ENCODE data around the gene RIN2.
"Not testable (repeated sequence)": the region's sequence is repeated elsewhere in the genome, so short reads cannot be mapped to it uniquely, and the experiment has no call there.

RIN2 gene

GRCh38 chr20:19748681-19749080 is 9.4 kb upstream of the RIN2 start:
- H3K4me1 Mint-ChIP-seq (ENCODE audit: low read depth) = no peaks in the 10 kb centered on the region
- H3K27ac Mint-ChIP-seq = no peak overlapping the region
- H3K27me3 Mint-ChIP-seq = peaks cover 7% of the 10 kb centered on the region
- H3K9me3 Mint-ChIP-seq (ENCODE audit: low read depth) = peaks cover 5% of the 10 kb centered on the region
- H3K36me3 Mint-ChIP-seq = no peaks in the 10 kb centered on the region
- no peak overlapping the region for H3K4me3 Mint-ChIP-seq

- Mint-ChIP-seq H3K27ac (no peak overlapping the region), H3K4me1 (ENCODE audit: low read depth) (no peaks in the 10 kb centered on the region), H3K36me3 (no peaks in the 10 kb centered on the region), H3K9me3 (ENCODE audit: low read depth) (peaks cover 5% of the 10 kb centered on the region), H3K4me3 (no peak overlapping the region), H3K27me3 (peaks cover 9% of the 10 kb centered on the region)
Measured at GRCh38 chr20:19749618-19750071, 8.4 kb upstream of the RIN2 start.

GRCh38 chr20:19750101-19750606 is 7.9 kb upstream of the RIN2 start:
- Mint-ChIP-seq H3K27me3 (peaks cover 9% of the 10 kb centered on the region), H3K27ac (no peak overlapping the region), H3K36me3 (no peaks in the 10 kb centered on the region), H3K9me3 (ENCODE audit: low read depth) (peaks cover 5% of the 10 kb centered on the region), H3K4me3 (no peak overlapping the region), H3K4me1 (ENCODE audit: low read depth) (no peaks in the 10 kb centered on the region)

GRCh38 chr20:19750907-19751636 is 7.0 kb upstream of the RIN2 start:
- peaks cover 5% of the 10 kb centered on the region for H3K9me3 Mint-ChIP-seq (ENCODE audit: low read depth)
- no peak overlapping the region for H3K4me3 Mint-ChIP-seq
- no peaks in the 10 kb centered on the region for H3K36me3 Mint-ChIP-seq
- H3K27me3 Mint-ChIP-seq = peaks cover 7% of the 10 kb centered on the region
- H3K4me1 Mint-ChIP-seq (ENCODE audit: low read depth) = no peaks in the 10 kb centered on the region
- no peak overlapping the region for H3K27ac Mint-ChIP-seq

GRCh38 chr20:19754201-19754600 is 3.9 kb upstream of the RIN2 start:
- not testable (repeated sequence) for H3K27ac Mint-ChIP-seq; H3K36me3 Mint-ChIP-seq; H3K4me1 Mint-ChIP-seq (ENCODE audit: low read depth); H3K9me3 Mint-ChIP-seq (ENCODE audit: low read depth); H3K4me3 Mint-ChIP-seq
- H3K27me3 Mint-ChIP-seq = peaks cover 14% of the 10 kb centered on the region

- Mint-ChIP-seq H3K36me3 (no peaks in the 10 kb centered on the region), H3K4me3 (no peak overlapping the region), H3K9me3 (ENCODE audit: low read depth) (no peaks in the 10 kb centered on the region), H3K4me1 (ENCODE audit: low read depth) (peaks cover 3% of the 10 kb centered on the region), H3K27ac (no peak overlapping the region), H3K27me3 (peaks cover 18% of the 10 kb centered on the region)
Measured at GRCh38 chr20:19756761-19757486, 1.1 kb upstream of the RIN2 start.

GRCh38 chr20:19757487-19758132 is 448 bp upstream of the RIN2 start:
- no peaks in the 10 kb centered on the region for H3K36me3 Mint-ChIP-seq
- H3K4me1 Mint-ChIP-seq (ENCODE audit: low read depth) = peaks cover 3% of the 10 kb centered on the region
- H3K9me3 Mint-ChIP-seq (ENCODE audit: low read depth) = no peaks in the 10 kb centered on the region
- H3K27ac Mint-ChIP-seq = no peak overlapping the region
- H3K4me3 Mint-ChIP-seq = no peak overlapping the region
- peaks cover 18% of the 10 kb centered on the region for H3K27me3 Mint-ChIP-seq

- no peaks in the 10 kb centered on the region for H3K9me3 Mint-ChIP-seq (ENCODE audit: low read depth)
- no peak overlapping the region for H3K27ac Mint-ChIP-seq
- peaks cover 3% of the 10 kb centered on the region for H3K4me1 Mint-ChIP-seq (ENCODE audit: low read depth)
- H3K36me3 Mint-ChIP-seq = no peaks in the 10 kb centered on the region
- no peak overlapping the region for H3K4me3 Mint-ChIP-seq
- peaks cover 15% of the 10 kb centered on the region for H3K27me3 Mint-ChIP-seq
Measured at GRCh38 chr20:19758501-19759331, 658 bp downstream of the RIN2 start.

- peaks cover 3% of the 10 kb centered on the region for H3K4me1 Mint-ChIP-seq (ENCODE audit: low read depth)
- no peaks in the 10 kb centered on the region for H3K36me3 Mint-ChIP-seq
- no peak overlapping the region for H3K27ac Mint-ChIP-seq
- H3K9me3 Mint-ChIP-seq (ENCODE audit: low read depth) = no peaks in the 10 kb centered on the region
- peaks cover 12% of the 10 kb centered on the region for H3K27me3 Mint-ChIP-seq
- H3K4me3 Mint-ChIP-seq = no peak overlapping the region
Measured at GRCh38 chr20:19760371-19760721, 2.3 kb downstream of the RIN2 start.

GRCh38 chr20:19761326-19761725 is 3.3 kb downstream of the RIN2 start:
- Mint-ChIP-seq H3K27me3 (peaks cover 15% of the 10 kb centered on the region), H3K9me3 (ENCODE audit: low read depth) (no peaks in the 10 kb centered on the region), H3K27ac (no peak overlapping the region), H3K4me1 (ENCODE audit: low read depth) (peaks cover 3% of the 10 kb centered on the region), H3K4me3 (no peak overlapping the region), H3K36me3 (no peaks in the 10 kb centered on the region)

GRCh38 chr20:19761841-19762240 is 3.8 kb downstream of the RIN2 start:
- H3K36me3 Mint-ChIP-seq = no peaks in the 10 kb centered on the region
- H3K4me1 Mint-ChIP-seq (ENCODE audit: low read depth) = peaks cover 3% of the 10 kb centered on the region
- peaks cover 13% of the 10 kb centered on the region for H3K27me3 Mint-ChIP-seq
- no peak overlapping the region for H3K27ac Mint-ChIP-seq
- H3K4me3 Mint-ChIP-seq = no peak overlapping the region
- no peaks in the 10 kb centered on the region for H3K9me3 Mint-ChIP-seq (ENCODE audit: low read depth)

- H3K4me3 Mint-ChIP-seq = no peak overlapping the region
- no peaks in the 10 kb centered on the region for H3K36me3 Mint-ChIP-seq
- H3K27ac Mint-ChIP-seq = no peak overlapping the region
- H3K9me3 Mint-ChIP-seq (ENCODE audit: low read depth) = no peaks in the 10 kb centered on the region
- peaks cover 9% of the 10 kb centered on the region for H3K27me3 Mint-ChIP-seq
- no peaks in the 10 kb centered on the region for H3K4me1 Mint-ChIP-seq (ENCODE audit: low read depth)
Measured at GRCh38 chr20:19764207-19764606, 6.1 kb downstream of the RIN2 start.

- no peaks in the 10 kb centered on the region for H3K36me3 Mint-ChIP-seq
Measured at GRCh38 chr20:19765266-19765665, 7.2 kb downstream of the RIN2 start.

GRCh38 chr20:19765913-19766312 is 7.9 kb downstream of the RIN2 start:
- H3K27ac Mint-ChIP-seq = no peak overlapping the region
- peaks cover 7% of the 10 kb centered on the region for H3K27me3 Mint-ChIP-seq
- no peak overlapping the region for H3K4me3 Mint-ChIP-seq
- H3K4me1 Mint-ChIP-seq (ENCODE audit: low read depth) = no peaks in the 10 kb centered on the region
- no peaks in the 10 kb centered on the region for H3K36me3 Mint-ChIP-seq
- H3K9me3 Mint-ChIP-seq (ENCODE audit: low read depth) = no peaks in the 10 kb centered on the region

More at GRCh38 chr20:19765266-19765665, 7.2 kb downstream of the RIN2 start:
- peaks cover 11% of the 10 kb centered on the region for H3K27me3 Mint-ChIP-seq
- no peak overlapping the region for H3K4me3 Mint-ChIP-seq
- H3K9me3 Mint-ChIP-seq (ENCODE audit: low read depth) = no peaks in the 10 kb centered on the region
- H3K27ac Mint-ChIP-seq = no peak overlapping the region
- no peaks in the 10 kb centered on the region for H3K4me1 Mint-ChIP-seq (ENCODE audit: low read depth)

Data from activated naive CD8-positive, alpha-beta T cell (primary cell).